D341Med (cell line): Measurements from ENCODE around the gene APOBEC3A.
"Not testable (repeated sequence)": the region's sequence is repeated elsewhere in the genome, so short reads cannot be mapped to it uniquely, and the experiment has no call there.

Source experiments
- DNase-seq: peaks from one replicate; pipeline ENCODE4 v3.0.0; 2012; ENCODE audit warnings: low spot score

APOBEC3A gene

DNA sequence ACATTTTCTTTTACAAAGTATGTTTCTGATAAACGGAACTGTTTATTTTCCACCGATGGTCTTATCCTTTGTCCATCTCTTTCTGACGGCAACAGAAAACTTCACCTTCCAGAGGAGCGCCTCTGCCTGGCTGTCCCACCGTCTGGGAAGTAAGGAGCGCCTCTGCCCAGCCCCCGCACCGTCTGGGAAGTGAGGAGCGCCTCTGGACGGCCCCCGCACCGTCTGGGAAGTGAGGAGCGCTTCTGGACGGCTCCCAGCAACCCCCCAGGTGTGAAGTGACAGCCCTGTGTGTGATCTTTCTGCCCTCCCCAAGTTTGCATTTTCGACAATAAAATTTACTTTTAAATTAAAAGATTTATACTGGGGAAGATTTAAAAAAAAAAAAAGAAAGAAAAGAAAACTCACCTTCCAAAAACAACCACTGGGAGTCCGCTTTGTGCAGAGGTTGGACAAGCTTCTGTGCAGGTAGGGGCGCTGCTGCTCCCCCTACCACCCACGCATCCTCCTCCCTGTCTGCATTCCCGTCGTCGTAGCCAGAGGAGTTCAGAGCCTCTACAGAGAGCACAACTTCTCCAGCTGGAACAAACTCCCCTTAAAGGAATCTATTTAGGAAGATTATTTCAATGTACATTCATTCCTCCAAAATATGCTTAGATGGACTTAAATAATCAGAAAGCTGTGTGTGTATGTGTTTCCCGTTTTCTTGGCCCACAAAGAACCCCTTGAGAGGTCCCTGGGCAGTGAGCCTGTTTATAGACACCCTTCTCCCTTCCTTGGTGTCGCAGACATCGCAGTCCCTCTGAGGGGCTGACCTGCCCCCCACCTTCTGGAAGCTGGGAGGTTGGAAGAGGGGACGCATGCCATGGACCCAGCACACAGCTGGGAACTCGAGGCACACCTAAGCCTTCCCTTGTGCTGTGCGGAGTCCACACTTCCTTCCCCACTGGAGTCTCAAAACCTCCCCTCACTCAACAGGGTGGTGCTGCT lies 23.9 kb downstream of the APOBEC3A start:
- DNase-seq: no peak

DNA sequence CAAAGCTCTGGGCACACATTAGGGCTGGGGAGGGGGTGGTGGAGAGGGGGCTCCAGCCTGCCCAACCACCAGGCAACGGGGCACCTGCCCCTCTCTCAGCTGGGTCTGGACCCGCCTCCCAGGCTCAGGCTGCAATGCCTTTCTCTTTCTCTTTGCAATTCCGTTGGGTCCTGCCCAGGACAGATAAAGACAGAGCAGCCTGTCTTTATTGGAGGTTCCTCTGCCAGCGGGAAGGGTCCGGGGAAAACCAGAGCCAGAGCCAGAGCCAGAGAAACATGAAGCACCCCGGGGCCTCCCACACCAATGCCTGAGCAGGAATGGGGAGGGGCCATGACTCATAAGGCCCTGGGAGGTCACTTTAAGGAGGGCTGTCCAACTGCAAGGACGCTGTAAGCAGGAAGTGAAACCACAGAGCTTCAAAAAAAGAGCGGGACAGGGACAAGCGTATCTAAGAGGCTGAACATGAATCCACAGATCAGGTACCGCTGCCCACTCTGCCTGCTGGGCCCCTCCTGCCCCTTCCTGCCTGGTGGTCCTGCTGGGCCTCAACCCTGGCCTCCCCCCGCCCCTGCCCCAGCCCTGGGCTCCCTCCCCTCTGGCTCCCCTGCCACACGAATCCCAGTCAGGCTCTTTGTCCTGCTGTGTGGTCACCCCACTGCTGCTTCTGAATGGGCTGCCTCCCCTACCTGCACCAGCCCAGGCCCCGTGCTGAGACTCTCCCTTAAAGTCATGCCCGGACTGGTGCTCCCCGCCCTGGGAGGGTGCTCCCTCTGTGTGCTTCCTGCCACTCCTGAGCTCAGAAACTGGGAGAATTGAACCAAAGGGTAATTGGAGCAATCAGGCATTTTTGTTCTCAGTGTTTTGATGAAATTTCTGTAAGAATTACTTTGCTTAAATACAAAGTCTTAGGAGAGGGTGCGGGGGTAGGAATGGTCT lies 24.9 kb downstream of the APOBEC3A start, which contains the start of gene APOBEC3B:
APOBEC3B (plus strand) TSS at position 356 of the 936 bp plus-strand sequence; CDS start at position 463, 107 bp downstream.
- DNase-seq: no peak

DNA sequence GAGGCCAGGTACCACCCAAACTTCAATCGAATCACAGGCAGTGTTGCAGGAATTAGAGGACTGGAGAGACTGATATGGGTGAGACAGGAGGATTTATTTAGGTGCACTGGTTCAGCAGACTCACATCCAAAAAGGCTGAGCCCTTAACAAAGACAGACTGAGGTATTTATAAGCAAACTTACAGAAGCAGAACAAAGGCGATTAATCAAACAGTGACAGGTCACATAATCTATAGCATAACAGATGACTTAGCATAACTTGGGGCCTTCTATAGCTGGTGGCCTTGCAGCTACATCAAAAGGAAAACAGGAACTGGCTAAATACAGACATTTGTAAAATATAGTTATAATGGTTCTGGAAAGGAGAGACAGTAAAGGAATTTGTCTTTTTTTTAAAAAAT lies 26.8 kb downstream of the APOBEC3A start:
- no peak for DNase-seq

DNA sequence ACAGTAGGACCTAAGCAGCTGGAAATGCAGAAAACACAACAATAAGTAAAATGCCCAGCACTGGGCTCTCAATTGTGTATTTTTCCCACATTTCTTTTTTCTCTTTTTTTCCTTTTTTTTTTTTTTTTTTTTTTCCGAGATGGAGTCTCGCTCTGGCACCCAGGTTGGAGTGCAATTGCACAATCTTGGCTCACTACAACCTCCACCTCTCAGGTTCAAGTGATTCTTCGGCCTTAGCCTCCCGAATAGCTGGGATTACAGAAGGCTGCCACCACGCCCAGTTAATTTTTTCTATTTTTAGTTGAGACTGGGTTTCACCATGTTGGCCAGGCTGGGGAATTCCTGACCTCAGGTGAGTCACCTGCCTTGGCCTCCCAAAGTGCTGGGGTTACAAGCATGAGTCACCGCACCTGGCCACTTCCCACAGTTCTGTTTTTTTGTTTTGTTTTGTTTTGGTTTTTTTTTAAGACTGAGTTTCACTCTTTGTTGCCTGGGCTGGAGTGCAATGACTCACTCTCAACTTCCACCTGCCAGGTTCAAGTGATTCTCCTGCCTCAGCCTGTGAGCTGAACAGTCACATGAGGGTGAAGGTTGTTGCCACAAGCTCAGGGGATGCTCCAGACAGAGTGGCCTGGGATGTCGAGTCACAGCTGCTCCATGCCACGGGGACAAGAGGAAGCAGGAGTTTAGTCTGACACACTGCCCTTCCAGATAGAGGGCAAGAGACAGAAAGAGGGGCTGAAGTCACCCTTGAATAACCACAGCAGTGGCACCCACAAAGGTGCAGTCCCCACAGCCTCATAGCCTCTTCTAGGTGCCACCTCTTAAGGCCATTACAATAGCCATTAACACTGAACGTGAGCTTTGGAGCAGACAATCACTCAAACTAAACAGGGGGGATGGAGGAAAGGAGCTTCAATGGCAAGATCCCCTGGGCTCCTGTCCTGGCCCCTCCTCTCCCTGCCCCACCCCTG lies 27.7 kb downstream of the APOBEC3A start:
- DNase-seq: not testable (repeated sequence)

DNA sequence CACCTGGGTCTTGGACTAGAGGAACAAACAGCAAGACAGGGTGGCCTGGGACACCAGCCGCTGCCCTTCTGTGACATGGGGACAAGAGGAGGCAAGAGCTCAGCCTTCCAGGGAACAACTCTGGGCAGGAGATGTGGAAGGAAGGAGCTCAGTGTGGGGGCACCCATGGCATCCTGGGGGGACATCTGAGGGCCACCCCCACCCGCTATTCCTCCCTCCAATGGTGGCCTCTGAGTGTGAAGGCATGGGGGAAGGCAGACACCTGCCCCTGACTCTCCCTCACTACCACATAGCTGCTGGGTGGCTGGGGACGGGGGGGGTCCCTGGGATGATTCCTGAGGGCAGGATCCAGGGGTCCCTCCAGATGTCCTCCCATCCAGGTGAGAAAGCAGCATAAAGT lies 29.2 kb downstream of the APOBEC3A start:
- no peak for DNase-seq

DNA sequence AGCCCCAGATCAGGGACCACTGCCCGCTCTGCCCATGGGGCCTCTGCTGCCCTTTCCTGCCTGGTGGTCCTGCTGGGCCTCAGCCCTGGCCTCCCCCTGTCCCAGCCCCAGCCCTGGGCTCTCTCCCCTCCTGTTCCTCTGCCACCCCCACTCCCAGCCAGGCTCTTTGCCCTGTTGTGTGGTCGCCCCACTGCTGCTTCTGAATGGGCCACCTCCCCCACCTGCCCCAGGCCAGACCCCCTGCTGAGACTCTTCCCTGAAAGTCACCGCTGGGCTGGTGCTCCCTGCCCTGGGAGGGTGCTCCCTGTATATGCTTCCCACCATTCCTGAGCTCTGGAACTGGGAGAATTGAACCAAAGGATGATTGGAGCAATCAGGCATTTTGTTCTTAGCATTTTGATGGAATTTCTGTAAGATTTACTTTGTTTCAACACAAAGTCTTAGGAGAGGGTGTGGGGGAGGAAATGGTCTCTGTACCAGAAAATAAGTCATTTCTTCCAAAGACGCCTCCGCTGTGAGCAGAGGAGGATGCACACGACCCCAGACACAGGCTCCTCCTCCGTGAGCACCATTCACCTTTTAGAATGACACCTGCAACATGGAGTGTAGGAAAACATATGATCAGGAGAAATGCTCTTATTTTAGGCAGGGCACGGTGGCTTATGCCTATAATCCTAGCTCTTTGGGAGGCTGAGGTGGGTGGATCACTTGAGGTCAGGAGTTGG lies 29.9 kb downstream of the APOBEC3A start:
- no peak for DNase-seq

DNA sequence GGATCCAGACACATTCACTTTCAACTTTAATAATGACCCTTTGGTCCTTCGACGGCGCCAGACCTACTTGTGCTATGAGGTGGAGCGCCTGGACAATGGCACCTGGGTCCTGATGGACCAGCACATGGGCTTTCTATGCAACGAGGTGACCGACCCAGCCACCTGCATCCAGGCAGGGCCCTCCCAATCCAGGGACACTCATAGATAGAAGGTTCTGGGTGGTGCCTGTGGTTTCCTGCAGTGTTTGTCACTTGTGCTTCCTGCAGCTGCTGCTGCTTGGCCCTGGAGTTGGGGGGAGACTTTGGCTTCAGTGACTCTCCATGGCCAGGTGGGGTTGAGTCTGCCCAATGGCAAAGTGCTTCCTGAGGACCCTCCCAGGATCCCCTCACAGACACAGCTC lies 32.1 kb downstream of the APOBEC3A start:
- DNase-seq: no peak

DNA sequence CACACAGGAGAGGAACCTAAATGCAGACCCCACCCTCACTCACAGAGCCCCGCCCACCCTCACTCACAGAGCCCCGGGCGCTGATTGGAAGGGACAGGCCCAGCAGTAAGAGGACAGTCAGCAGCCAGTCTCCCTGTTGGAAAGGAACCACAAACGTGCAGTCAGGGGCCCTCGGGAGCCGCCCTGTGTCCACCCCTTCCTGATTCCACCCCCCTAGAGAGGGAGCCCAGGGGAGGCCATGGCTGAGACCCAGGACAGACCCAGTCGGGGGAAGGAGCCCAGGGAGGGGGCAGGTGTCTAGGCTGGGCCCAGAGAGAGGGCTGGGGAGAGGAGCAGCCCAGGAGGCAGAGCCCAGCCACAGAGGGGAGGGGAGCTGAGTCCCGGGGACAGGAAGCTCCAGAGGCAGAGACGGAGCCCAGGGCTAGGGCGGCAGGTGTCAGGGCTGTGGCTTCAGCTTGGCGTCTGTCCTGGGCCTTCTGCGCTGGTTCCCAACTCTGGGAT lies 35.5 kb downstream of the APOBEC3A start:
- DNase-seq: not testable (repeated sequence)

DNA sequence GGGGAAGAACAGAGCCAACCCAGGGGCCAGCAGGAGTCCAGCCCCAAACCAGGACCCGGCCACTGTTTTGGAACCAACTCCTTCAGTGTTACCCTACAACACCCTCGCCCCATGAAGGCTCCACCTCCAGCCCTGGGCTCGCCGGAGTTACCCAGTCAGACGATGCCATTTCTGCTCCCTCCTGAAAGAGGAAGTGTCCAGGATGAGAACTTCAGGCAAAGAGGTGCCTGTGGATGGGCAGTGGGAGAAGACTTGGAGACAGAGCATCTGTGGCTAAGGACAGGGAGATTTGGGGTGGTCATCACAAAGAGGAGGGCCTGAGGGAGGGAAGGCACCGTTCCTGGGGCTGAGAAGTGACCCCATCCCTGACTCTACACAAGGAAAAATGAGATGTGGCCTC lies 38.7 kb downstream of the APOBEC3A start:
- no peak for DNase-seq

DNA sequence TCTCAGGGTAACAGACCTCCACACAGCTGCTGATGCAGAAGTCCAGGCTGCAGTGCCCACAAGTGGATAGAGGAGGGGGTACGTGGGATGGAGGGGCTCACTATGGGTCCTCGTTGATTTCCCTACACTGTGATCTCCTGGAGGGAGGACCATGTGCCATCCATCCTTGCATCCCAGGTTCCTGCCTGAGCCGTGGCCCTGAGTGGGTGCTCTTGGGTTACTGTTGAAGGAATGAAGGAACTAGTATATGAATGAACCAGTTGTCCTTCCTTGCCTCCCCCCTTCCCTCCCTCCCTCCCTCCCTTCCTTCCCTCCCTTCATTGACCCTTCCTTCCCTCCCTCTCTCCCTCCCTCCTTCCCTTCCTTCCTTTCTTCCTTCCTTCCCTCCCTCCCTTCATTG lies 40.1 kb downstream of the APOBEC3A start:
- DNase-seq: no peak

DNA sequence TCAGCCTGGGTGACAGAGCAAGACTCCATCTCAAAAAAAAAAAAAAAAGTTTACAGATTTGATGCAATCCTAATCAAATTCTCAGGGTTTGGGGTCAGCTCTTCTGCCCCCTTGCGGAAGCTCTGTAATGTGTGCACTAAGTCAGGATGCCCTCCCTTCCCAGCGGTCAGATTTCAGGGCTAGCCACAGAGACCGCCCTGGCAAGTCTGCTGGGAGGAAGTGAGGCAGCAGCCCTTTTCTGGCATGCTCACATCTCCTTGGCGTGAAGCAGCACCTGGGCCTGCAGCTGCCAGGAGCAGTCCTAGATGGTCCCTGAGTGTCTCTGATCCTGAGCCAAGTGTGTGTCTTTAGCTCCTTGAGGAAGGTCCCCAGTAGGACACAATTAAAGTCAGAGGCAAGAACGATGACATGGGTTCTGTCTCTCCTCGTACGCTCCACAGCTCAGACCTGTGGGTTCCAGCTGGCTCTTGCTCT lies 45.8 kb downstream of the APOBEC3A start:
- peak; percentile 75 for DNase-seq

DNA sequence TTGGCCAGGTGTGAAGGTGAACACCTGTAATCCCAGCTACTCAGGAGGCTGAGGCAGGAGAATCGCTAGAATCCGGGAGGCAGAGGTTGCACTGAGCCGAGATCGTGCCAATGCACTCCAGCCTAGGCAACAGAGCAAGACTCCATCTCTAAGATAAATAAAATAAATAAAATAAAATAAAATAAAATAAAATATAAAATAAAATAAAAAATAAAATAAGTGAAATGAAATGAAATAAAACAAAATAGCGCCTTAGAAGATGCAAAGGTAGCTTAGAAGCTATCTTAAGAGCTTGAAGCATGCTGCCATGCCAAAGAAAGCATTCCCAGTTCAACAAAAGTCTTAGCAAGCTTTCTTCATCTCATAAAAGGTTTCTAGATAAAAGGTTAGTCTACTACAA lies 49.8 kb downstream of the APOBEC3A start:
- no peak for DNase-seq

DNA sequence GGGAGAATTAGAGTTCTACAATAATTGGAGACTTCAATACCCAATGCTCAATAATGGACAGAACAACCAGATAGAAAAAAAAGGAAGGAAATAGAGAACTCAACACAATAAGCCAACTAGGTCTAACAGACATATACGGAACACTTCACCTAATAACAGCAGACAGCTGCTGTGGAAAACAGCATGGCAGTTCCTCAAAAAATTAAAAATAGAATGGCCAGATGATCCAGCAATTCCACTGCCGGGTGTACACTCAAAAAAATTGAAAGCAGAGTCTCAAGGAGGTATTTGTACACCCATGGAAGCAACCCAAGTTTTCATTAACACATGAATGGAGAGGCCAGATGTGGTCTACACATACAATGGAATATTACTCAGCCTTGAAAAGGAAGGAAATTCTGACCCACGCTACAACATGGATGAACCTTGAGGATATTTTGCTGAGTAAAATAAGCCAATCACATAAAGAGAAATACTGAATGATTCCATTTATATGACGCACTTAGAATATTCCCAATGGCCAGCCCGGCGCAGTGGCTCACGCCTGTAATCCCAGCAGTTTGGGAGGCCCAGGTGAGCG lies 51.0 kb downstream of the APOBEC3A start:
- DNase-seq: not testable (repeated sequence)

DNA sequence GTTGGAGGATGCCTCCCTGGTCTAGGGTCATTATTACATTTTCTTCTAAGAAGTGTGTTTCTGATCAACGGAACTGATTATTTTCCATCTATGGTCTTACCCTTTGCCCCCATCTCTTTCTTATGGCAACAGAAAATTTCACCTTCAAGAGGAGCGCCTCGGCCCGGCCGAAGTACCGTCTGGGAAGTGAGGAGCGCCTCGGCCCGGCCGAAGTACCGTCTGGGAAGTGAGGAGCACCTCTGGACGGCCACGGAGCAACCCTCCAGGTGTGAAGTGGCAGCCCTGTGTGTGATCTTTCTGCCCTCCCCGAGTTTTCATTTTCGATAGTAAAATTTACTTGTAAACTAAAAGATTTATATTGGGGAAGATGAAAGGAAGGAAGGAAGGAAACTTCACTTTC lies 53.5 kb downstream of the APOBEC3A start:
- no peak for DNase-seq
